Kidney (tissue), 14 donors: Measurements from ENCODE around the gene GOLGA8S. TPM values are rescaled to one million over a fixed set of nuclear protein-coding genes. Genes with fewer than 3 reads are reported as not detected.

Source experiments
- DNase-seq, 5 donors: peaks; one replicate each; pipeline ENCODE4 v3.0.0-alpha.2; 2013 to 2020
- FAIRE-seq: peaks from 2 replicates; lab custom pipeline; 2012; peaks lifted over from hg19 to GRCh38; lab: Jason Lieb, UNC
- H3K27ac ChIP-seq, 2 donors: one replicate each; pipeline ENCODE4 v1.7.0; 2013; ENCODE audit warnings: low read depth in 2 of 2, low read length in 2 of 2, inconsistent platforms in 1 of 2
- H3K27me3 ChIP-seq: one replicate; pipeline ENCODE4 v1.7.1; 2013; ENCODE audit warnings: low read length, inconsistent platforms; ENCODE audit not compliant: control insufficient read depth, insufficient read depth
- H3K36me3 ChIP-seq, 3 donors: one replicate each; pipeline versions ENCODE4 v1.7.0 to v1.7.1; 2013; ENCODE audit warnings: low read length in 3 of 3, control low read depth in 1 of 3, inconsistent platforms in 1 of 3; ENCODE audit not compliant: insufficient read depth in 3 of 3, control insufficient read depth in 2 of 3
- H3K4me1 ChIP-seq, 3 donors: one replicate each; pipeline versions ENCODE4 v1.7.0 to v1.7.1; 2013; ENCODE audit warnings: low read length in 3 of 3, inconsistent platforms in 1 of 3, low read depth in 1 of 3; ENCODE audit not compliant: control insufficient read depth in 2 of 3, insufficient read depth in 2 of 3
- H3K4me3 ChIP-seq, 3 donors: one replicate each; pipeline versions ENCODE4 v1.7.0 to v1.8.1; 2013; ENCODE audit warnings: low read length in 3 of 3, control low read depth in 1 of 3, inconsistent platforms in 1 of 3
- H3K9ac ChIP-seq, 3 donors: one replicate each; pipeline versions ENCODE4 v1.7.0 to v1.7.1; 2013; ENCODE audit warnings: low read length in 3 of 3, control low read depth in 1 of 3, inconsistent platforms in 1 of 3
- H3K9me3 ChIP-seq, 3 donors: one replicate each; pipeline versions ENCODE4 v1.7.0 to v1.7.1; 2013; ENCODE audit warnings: low read length in 3 of 3, control low read depth in 1 of 3, inconsistent platforms in 1 of 3; ENCODE audit not compliant: control insufficient read depth in 2 of 3, insufficient read depth in 1 of 3
- intact Hi-C: fragments of 100-400 bp; cut with DNase I; formaldehyde crosslinking; loops from one replicate; pipeline ENCODE4 v1.11.1; 2022
- polyA plus RNA-seq: library from polyadenylated mRNA; stranded (reverse); fragments of 350-450 nt; fragmentation: Illumina TruSeq; extraction: RNeasy Lipid Tissue Mini Kit (QIAGEN cat#74804); gene quantifications from one replicate; pipeline ENCODE4 v1.2.3, GENCODE V29; 2014; ENCODE audit warnings: low read depth, low replicate concordance; ENCODE audit not compliant: insufficient read depth
- total RNA-seq: library from RNA; stranded (reverse); fragmentation: NEBNext Ultra II Directional; extraction: Animal tissue kit (Norgen Biotek cat#: 25700); gene quantifications from one replicate; pipeline ENCODE4 v1.2.1, GENCODE V29; 2021
- TF ChIP-seq, protein P1 (sequence below): IDR thresholded peaks from 3 replicates; pipeline ENCODE4 v1.5.1; 2012; ENCODE audit warnings: mild to moderate bottlenecking, moderate library complexity, borderline replicate concordance; ENCODE audit not compliant: insufficient read depth; ENCODE audit errors: extremely low read depth
- donor health status: control.
- donor health status: control.
- donor health status: control.
- donor health status: control.
- donor health status: control.
- donor health status: DM: yes; HTN: yes; CAD: no.
- donor health status: Normal renal cell carcinoma (clear cell type).

GOLGA8S gene
- total and polyA plus RNA-seq, 2 donors from 2014 or later: 0.13 to 0.60 TPM

DNA sequence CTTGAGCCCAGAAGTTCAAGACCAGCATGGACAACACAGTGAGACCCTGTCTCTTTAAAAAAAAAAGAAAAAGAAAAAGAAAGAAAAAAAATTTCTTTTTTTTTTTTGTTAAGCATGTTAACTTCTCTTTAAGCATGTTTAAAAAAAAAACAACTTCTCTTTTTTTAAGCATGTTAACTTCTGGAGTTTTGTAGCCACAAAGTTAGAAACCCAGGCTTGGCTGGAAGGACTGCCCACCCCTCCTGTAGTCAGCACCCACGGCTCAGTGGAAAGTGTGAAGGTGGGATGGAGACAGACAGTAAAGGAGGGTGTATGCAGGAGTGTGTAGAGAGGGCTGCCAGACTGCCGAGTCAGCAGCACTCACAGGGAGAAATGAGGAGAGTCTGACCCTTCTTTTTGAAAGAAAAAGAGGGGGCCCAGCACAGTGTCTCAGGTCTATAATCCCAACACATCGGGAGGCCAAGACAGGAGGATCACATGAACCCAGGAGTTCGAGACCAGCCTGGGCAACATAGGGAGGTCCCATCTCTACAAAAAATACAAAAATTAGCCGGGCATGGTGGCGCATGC, 33.2 kb downstream of the GOLGA8S start:
- Histone ChIP-seq H3K9me3 (no peaks in the 10 kb centered on the region), H3K27ac (no peak overlapping the region), H3K27me3 (no peaks in the 10 kb centered on the region), H3K36me3 (no peaks in the 10 kb centered on the region), H3K9ac (no peak overlapping the region), H3K4me1 (no peaks in the 10 kb centered on the region), H3K4me3 (no peak overlapping the region)
- no peak for FAIRE-seq
- intact Hi-C loops: no loop called here
- no peak for DNase-seq
- TF ChIP-seq, protein P1, sequence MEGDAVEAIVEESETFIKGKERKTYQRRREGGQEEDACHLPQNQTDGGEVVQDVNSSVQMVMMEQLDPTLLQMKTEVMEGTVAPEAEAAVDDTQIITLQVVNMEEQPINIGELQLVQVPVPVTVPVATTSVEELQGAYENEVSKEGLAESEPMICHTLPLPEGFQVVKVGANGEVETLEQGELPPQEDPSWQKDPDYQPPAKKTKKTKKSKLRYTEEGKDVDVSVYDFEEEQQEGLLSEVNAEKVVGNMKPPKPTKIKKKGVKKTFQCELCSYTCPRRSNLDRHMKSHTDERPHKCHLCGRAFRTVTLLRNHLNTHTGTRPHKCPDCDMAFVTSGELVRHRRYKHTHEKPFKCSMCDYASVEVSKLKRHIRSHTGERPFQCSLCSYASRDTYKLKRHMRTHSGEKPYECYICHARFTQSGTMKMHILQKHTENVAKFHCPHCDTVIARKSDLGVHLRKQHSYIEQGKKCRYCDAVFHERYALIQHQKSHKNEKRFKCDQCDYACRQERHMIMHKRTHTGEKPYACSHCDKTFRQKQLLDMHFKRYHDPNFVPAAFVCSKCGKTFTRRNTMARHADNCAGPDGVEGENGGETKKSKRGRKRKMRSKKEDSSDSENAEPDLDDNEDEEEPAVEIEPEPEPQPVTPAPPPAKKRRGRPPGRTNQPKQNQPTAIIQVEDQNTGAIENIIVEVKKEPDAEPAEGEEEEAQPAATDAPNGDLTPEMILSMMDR: no peak

DNA sequence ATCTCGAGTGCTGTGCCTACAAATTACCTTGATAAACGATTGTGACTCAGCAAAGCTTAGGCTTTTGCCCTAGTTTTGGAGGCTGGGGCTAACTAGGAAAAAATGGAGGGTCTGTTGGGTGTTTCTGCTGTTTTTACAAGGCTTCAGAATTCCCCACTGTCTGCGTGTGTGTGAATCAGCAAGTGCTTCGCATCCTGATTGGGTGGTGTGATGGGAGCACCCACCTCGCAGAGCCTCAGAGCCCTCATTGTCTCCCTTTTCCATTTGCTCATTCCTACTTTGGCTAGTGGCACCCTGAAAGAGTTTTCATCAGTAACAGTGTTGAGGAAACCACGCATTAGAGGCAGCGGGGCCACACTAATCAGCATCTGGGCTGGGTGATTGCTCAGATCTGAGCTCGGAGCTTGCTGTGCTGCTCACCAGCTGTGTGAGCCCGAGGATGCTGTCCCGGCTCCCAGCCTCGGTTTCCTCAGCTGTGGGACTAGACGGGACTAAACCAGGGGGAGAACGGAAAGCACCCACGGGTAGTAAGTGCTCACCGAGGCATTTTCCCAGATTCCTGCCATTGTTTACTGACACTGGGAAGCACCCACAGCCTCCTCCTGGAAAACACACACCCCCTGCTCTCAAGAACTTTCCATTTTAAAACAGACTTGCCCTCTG, 40.6 kb downstream of the GOLGA8S start:
- H3K4me1 ChIP-seq: no peaks in the 10 kb centered on the region
- H3K4me3 ChIP-seq: no peak overlapping the region
- H3K27ac ChIP-seq: no peak overlapping the region
- FAIRE-seq (no peak), DNase-seq (no peak)
- H3K27me3 ChIP-seq: no peaks in the 10 kb centered on the region
- H3K36me3 ChIP-seq: no peaks in the 10 kb centered on the region
- H3K9ac ChIP-seq: no peak overlapping the region
- intact Hi-C loops: no loop called here
- H3K9me3 ChIP-seq: no peaks in the 10 kb centered on the region
- TF ChIP-seq, protein P1: no peak

DNA sequence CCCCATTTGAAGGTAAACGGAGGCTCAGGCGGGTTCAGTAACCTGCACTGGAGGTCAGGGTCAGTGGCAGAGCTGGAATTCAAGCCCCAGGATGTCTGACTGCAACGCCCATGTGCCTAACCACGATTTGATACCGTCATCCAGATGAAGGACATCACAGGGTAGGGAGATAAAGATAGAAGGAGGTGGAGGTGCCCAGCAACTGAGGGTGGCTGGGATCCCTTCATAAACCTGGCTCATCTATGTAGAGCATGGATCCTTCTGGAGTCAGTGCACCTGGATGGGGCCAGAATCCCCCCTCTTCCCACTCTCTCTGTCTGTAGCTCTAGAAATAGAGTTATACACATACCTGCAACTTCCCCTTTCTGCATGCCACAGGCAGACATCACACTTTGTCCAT, 41.3 kb downstream of the GOLGA8S start:
- H3K27ac ChIP-seq: no peak overlapping the region
- H3K9ac ChIP-seq: no peak overlapping the region
- H3K36me3 ChIP-seq: no peaks in the 10 kb centered on the region
- intact Hi-C loops: no loop called here
- TF ChIP-seq, protein P1: no peak
- no peaks in the 10 kb centered on the region for H3K4me1 ChIP-seq
- no peaks in the 10 kb centered on the region for H3K27me3 ChIP-seq
- H3K9me3 ChIP-seq: no peaks in the 10 kb centered on the region
- H3K4me3 ChIP-seq: no peak overlapping the region
- DNase-seq (no peak), FAIRE-seq (no peak)
